ENCODE results near the gene PELI2. TPM values are rescaled to one million over a fixed set of nuclear protein-coding genes. Genes with fewer than 3 reads are reported as not detected.

Gene PELI2
- total RNA-seq, 2 donors from 2014 or later: 9.8 to 13.9 TPM

- no peak for DNase-seq
- Histone ChIP-seq H3K9me3 (no peaks in the 10 kb centered on the region), H3K27me3 (no peaks in the 10 kb centered on the region), H3K27ac (no peak overlapping the region), H3K36me3 (no peaks in the 10 kb centered on the region), H3K9ac (ENCODE audit: low read depth in 2 of 2, low read length in 2 of 2) (no peak overlapping the region), H3K4me1 (no peaks in the 10 kb centered on the region), H3K4me3 (no peak overlapping the region)
- no peak for TF ChIP-seq CTCF (IDR thresholded peaks at IDR 0.05)
- intact Hi-C loops (cut with DNase I): no loop called here
Measured at GRCh38 chr14:56310643-56311042, 192.4 kb downstream of the PELI2 start.

- intact Hi-C loops (cut with DNase I): no loop called here
- DNase-seq: no peak
- Histone ChIP-seq H3K27ac (no peak overlapping the region), H3K27me3 (no peaks in the 10 kb centered on the region), H3K9ac (ENCODE audit: low read depth in 2 of 2, low read length in 2 of 2) (no peak overlapping the region), H3K9me3 (no peaks in the 10 kb centered on the region), H3K4me1 (no peaks in the 10 kb centered on the region), H3K36me3 (no peaks in the 10 kb centered on the region), H3K4me3 (no peak overlapping the region)
- TF ChIP-seq CTCF (IDR thresholded peaks at IDR 0.05): no peak
Measured at GRCh38 chr14:56313789-56314188, 195.6 kb downstream of the PELI2 start.

- TF ChIP-seq CTCF (IDR thresholded peaks at IDR 0.05): no peak
- Histone ChIP-seq H3K4me1 (no peaks in the 10 kb centered on the region), H3K4me3 (no peak overlapping the region), H3K9me3 (no peaks in the 10 kb centered on the region), H3K27me3 (no peaks in the 10 kb centered on the region), H3K27ac (no peak overlapping the region), H3K9ac (ENCODE audit: low read depth in 2 of 2, low read length in 2 of 2) (no peak overlapping the region), H3K36me3 (no peaks in the 10 kb centered on the region)
- intact Hi-C loops (cut with DNase I): no loop called here
- no peak for DNase-seq
Measured at GRCh38 chr14:56318393-56319115, 200.3 kb downstream of the PELI2 start.

GRCh38 chr14:56321861-56322260 lies 203.7 kb downstream of the PELI2 start:
- Histone ChIP-seq H3K4me1 (no peaks in the 10 kb centered on the region), H3K9ac (ENCODE audit: low read depth in 2 of 2, low read length in 2 of 2) (no peak overlapping the region), H3K36me3 (no peaks in the 10 kb centered on the region), H3K27me3 (no peaks in the 10 kb centered on the region), H3K9me3 (no peaks in the 10 kb centered on the region), H3K4me3 (no peak overlapping the region), H3K27ac (no peak overlapping the region)
- TF ChIP-seq CTCF (IDR thresholded peaks at IDR 0.05): no peak
- DNase-seq: no peak
- intact Hi-C loops (cut with DNase I): loop anchor here (10.0 kb wide), 1 partner anchor 197 kb away; no protein-coding TSS in a partner anchor

GRCh38 chr14:56322531-56322930 lies 204.3 kb downstream of the PELI2 start:
- H3K9ac ChIP-seq (ENCODE audit: low read depth in 2 of 2, low read length in 2 of 2): no peak overlapping the region
- no peaks in the 10 kb centered on the region for H3K4me1 ChIP-seq
- H3K36me3 ChIP-seq: no peaks in the 10 kb centered on the region
- H3K4me3 ChIP-seq: no peak overlapping the region
- no peak overlapping the region for H3K27ac ChIP-seq
- H3K9me3 ChIP-seq: no peaks in the 10 kb centered on the region
- DNase-seq: no peak
- no peaks in the 10 kb centered on the region for H3K27me3 ChIP-seq
- TF ChIP-seq CTCF (IDR thresholded peaks at IDR 0.05): no peak
- intact Hi-C loops (cut with DNase I): loop anchor here (10.0 kb wide), 1 partner anchor 198 kb away; no protein-coding TSS in a partner anchor
